Measurements from ENCODE around the gene CRYBG1. TPM values are rescaled to one million over a fixed set of nuclear protein-coding genes. Genes with fewer than 3 reads are reported as not detected.

CRYBG1 gene
- total RNA-seq, 2 donors from 2014 or later = 2.5 to 2.7 TPM

DNA sequence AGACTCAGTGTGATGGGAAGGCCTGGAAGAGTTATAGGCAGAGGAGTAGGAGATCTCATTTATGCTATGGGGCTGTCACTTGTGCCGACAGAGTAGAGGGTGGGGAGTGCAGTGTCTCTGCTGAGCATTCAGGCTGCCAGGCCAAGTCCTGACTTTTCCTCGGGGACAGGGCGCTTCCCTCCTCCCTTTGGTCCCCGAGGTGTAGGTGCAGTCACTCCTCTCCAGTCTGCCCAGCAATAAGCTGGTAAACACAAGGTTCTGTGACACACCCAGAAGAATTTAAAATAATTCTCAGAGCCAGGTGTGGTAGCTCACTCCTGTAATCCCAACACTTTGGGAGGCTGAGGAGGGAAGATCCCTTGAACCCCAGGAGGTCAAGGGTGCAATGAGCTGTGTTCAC, 109.4 kb downstream of the CRYBG1 start:
- no peaks in the 10 kb centered on the region for H3K4me1 ChIP-seq (ENCODE audit: control insufficient read depth, insufficient read depth, low read length)
- DNase-seq = no peak
- no peaks in the 10 kb centered on the region for H3K4me1 Mint-ChIP-seq
- no peaks in the 10 kb centered on the region for H3K36me3 ChIP-seq (ENCODE audit: control insufficient read depth, insufficient read depth, low read length)
- H3K27me3 ChIP-seq (ENCODE audit: control insufficient read depth, insufficient read depth, low read length, poor library complexity, severe bottlenecking) = no peaks in the 10 kb centered on the region
- no peaks in the 10 kb centered on the region for H3K9me3 ChIP-seq (ENCODE audit: control insufficient read depth, low read length)
- H3K4me3 Mint-ChIP-seq = no peak overlapping the region
- no peak overlapping the region for H3K27ac ChIP-seq (ENCODE audit: low read depth, low read length)
- no peak overlapping the region for H3K27ac Mint-ChIP-seq
- H3K27me3 Mint-ChIP-seq (ENCODE audit: insufficient read depth) = no peaks in the 10 kb centered on the region
- H3K9ac ChIP-seq (ENCODE audit: extremely low read depth, low read length, poor library complexity, severe bottlenecking) = no peak overlapping the region
- 93 to 94% methylated on average over 3 to 4 of the region's 4 CpGs for WGBS, 2 experiments (ENCODE audit: insufficient coverage in 1 of 2, insufficient read length in 1 of 2)
- TF ChIP-seq, protein P1, sequence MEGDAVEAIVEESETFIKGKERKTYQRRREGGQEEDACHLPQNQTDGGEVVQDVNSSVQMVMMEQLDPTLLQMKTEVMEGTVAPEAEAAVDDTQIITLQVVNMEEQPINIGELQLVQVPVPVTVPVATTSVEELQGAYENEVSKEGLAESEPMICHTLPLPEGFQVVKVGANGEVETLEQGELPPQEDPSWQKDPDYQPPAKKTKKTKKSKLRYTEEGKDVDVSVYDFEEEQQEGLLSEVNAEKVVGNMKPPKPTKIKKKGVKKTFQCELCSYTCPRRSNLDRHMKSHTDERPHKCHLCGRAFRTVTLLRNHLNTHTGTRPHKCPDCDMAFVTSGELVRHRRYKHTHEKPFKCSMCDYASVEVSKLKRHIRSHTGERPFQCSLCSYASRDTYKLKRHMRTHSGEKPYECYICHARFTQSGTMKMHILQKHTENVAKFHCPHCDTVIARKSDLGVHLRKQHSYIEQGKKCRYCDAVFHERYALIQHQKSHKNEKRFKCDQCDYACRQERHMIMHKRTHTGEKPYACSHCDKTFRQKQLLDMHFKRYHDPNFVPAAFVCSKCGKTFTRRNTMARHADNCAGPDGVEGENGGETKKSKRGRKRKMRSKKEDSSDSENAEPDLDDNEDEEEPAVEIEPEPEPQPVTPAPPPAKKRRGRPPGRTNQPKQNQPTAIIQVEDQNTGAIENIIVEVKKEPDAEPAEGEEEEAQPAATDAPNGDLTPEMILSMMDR (conservative IDR thresholded peaks at IDR 0.05) = no peak
- H3K9me3 Mint-ChIP-seq = no peaks in the 10 kb centered on the region
- H3K4me3 ChIP-seq (ENCODE audit: low read length) = no peak overlapping the region
- no peaks in the 10 kb centered on the region for H3K36me3 Mint-ChIP-seq (ENCODE audit: low read depth)

DNA sequence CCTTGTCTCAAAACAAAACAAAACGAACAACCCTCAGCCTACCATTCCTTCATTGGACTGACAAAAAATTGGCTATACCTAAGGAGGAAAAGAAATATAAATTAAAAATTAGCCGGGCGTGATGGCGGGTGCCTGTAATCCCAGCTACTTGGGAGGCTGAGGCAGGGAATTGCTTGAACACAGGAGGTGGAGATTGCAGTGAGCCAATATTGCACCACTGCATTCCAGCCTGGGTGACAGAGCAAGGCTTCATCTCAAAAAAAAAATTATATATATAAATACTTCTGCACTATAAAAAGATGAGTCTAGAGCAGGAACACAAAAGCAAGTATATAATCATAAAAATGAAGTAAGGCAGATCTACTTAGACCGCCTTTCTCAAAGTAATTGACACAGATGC, 109.8 kb downstream of the CRYBG1 start:
- Mint-ChIP-seq H3K9me3 (no peaks in the 10 kb centered on the region), H3K4me3 (no peak overlapping the region), H3K36me3 (ENCODE audit: low read depth) (no peaks in the 10 kb centered on the region), H3K27ac (no peak overlapping the region), H3K4me1 (no peaks in the 10 kb centered on the region), H3K27me3 (ENCODE audit: insufficient read depth) (no peaks in the 10 kb centered on the region)
- Histone ChIP-seq H3K27me3 (ENCODE audit: control insufficient read depth, insufficient read depth, low read length, poor library complexity, severe bottlenecking) (no peaks in the 10 kb centered on the region), H3K36me3 (ENCODE audit: control insufficient read depth, insufficient read depth, low read length) (no peaks in the 10 kb centered on the region), H3K4me3 (ENCODE audit: low read length) (no peak overlapping the region), H3K4me1 (ENCODE audit: control insufficient read depth, insufficient read depth, low read length) (no peaks in the 10 kb centered on the region), H3K27ac (ENCODE audit: low read depth, low read length) (no peak overlapping the region), H3K9ac (ENCODE audit: extremely low read depth, low read length, poor library complexity, severe bottlenecking) (no peak overlapping the region), H3K9me3 (ENCODE audit: control insufficient read depth, low read length) (no peaks in the 10 kb centered on the region)
- 78 to 91% methylated on average over 4 to 5 of the region's 5 CpGs for WGBS, 2 experiments (ENCODE audit: insufficient coverage in 1 of 2, insufficient read length in 1 of 2)
- no peak for DNase-seq
- TF ChIP-seq, protein P1 (conservative IDR thresholded peaks at IDR 0.05) = no peak

DNA sequence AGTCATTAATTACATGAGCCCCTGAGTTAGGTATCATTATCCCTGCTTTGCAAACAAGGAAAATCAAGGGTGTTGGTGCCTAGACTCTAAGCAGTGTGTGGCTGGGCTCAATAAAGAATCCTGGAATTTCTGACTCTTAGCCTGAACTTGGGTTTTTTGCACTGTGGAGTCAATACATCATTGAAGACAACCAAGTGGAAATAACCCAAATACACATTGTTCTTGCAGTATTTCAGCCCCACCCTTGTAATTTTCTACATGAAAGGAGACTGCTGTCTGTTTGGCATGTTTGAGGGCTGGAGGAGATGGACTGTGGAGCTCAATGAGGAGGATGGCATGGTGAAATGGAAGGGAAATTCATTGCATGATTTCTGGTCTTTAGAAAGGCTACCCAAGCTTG, 110.3 kb downstream of the CRYBG1 start:
- Mint-ChIP-seq H3K4me3 (no peak overlapping the region), H3K4me1 (no peaks in the 10 kb centered on the region), H3K36me3 (ENCODE audit: low read depth) (no peaks in the 10 kb centered on the region), H3K27me3 (ENCODE audit: insufficient read depth) (no peaks in the 10 kb centered on the region), H3K9me3 (no peaks in the 10 kb centered on the region), H3K27ac (no peak overlapping the region)
- H3K27me3 ChIP-seq (ENCODE audit: control insufficient read depth, insufficient read depth, low read length, poor library complexity, severe bottlenecking) = no peaks in the 10 kb centered on the region
- TF ChIP-seq, protein P1 (conservative IDR thresholded peaks at IDR 0.05) = no peak
- H3K4me1 ChIP-seq (ENCODE audit: control insufficient read depth, insufficient read depth, low read length) = no peaks in the 10 kb centered on the region
- no peak overlapping the region for H3K4me3 ChIP-seq (ENCODE audit: low read length)
- no peak for DNase-seq
- no peak overlapping the region for H3K27ac ChIP-seq (ENCODE audit: low read depth, low read length)
- H3K36me3 ChIP-seq (ENCODE audit: control insufficient read depth, insufficient read depth, low read length) = no peaks in the 10 kb centered on the region
- H3K9ac ChIP-seq (ENCODE audit: extremely low read depth, low read length, poor library complexity, severe bottlenecking) = no peak overlapping the region
- no peaks in the 10 kb centered on the region for H3K9me3 ChIP-seq (ENCODE audit: control insufficient read depth, low read length)

All from endodermal cell (in vitro differentiated cells).